Heart left ventricle (tissue), 13 donors: Measurements from ENCODE around the gene TGFB2.

ENCODE experiments used
- POLR2A ChIP-seq, 2 donors: fragments of 450-650 bp; IDR thresholded peaks; one replicate each; pipeline ENCODE4 v1.6.1; 2017; ENCODE audit warnings: antibody characterized with exemption in 2 of 2, mild to moderate bottlenecking in 2 of 2, moderate library complexity in 2 of 2
- TF ChIP-seq, protein P1 (sequence below), 12 donors: fragments of 200-600 bp; sonication (generic) in 4 of 12; IDR thresholded peaks; one replicate each; pipeline versions ENCODE4 v1.5.0 to v1.8.0; 2018 to 2022; ENCODE audit warnings: antibody characterized with exemption in 12 of 12, mild to moderate bottlenecking in 5 of 12
- donor health status: ischemic (EF 13 %, LVEDD 7.1; RV severe dilation, severe dysfunction).
- donor health status: DM: no; HTN: yes; CAD: no.
- donor health status: DM: no; HTN: no; CAD: no.
- donor health status: ischemic (EF 25% LVEDD 6.9; RV normal size, moderate dysfunction).
- donor health status: ischemic (EF 25% LVEDD 5.7; RV mildly dilated, moderate dysfunction).
- donor health status: ischemic (EF 35%, LVEDD 5.7; RV mildly dilated, moderate dysfunction).
- donor health status: nonischemic (EF 11% LVEDD 7.7; RV severe dilation, severe dysfunction).
- donor health status: DM: yes; HTN: yes; CAD: no.
- donor health status: PGD.
- donor health status: ischemic (EF 29% LVEDD 5.4; RV normal size, mild dysfunction).
- donor health status: nonischemic (EF 23%, LVEDD 6.1; RV moderate dilation, normal function).

DNA sequence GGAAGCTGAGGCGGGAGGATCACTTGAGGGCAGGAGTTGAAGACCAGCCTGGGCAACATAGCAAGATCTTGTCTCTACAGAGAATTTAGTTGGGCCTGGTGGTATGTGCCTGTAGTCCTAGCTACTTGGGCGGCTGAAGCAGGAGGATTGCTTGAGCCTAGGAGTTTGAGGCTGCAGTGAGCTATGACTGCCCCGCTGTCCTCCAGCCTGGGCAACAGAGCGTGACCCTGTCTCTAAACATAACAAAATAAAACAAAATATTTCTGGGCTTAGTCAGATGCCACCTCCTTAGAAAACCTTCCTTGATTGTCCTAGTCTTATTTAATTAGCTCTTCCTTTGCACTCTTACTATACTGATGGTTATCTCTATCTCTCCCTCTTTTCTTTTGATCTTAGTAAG is 8.5 kb downstream of the TGFB2 start:
- no peak for TF ChIP-seq POLR2A (IDR thresholded peaks at IDR 0.05)
- TF ChIP-seq, protein P1, sequence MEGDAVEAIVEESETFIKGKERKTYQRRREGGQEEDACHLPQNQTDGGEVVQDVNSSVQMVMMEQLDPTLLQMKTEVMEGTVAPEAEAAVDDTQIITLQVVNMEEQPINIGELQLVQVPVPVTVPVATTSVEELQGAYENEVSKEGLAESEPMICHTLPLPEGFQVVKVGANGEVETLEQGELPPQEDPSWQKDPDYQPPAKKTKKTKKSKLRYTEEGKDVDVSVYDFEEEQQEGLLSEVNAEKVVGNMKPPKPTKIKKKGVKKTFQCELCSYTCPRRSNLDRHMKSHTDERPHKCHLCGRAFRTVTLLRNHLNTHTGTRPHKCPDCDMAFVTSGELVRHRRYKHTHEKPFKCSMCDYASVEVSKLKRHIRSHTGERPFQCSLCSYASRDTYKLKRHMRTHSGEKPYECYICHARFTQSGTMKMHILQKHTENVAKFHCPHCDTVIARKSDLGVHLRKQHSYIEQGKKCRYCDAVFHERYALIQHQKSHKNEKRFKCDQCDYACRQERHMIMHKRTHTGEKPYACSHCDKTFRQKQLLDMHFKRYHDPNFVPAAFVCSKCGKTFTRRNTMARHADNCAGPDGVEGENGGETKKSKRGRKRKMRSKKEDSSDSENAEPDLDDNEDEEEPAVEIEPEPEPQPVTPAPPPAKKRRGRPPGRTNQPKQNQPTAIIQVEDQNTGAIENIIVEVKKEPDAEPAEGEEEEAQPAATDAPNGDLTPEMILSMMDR (IDR thresholded peaks at IDR 0.05): no peak
